ENCODE measurements around the gene LRRIQ3. TPM values are rescaled to one million over a fixed set of nuclear protein-coding genes. Genes with fewer than 3 reads are reported as not detected.

LRRIQ3 gene
- total and polyA plus RNA-seq, 3 donors from 2014 or later, result 12.6 to 36.2 (median 23.1) TPM

GRCh38 chr1:74222701-74223100 lies 24.7 kb upstream of the LRRIQ3 start:
- Histone ChIP-seq H3K27ac (no peak overlapping the region), H3K36me3 (ENCODE audit: low read depth, missing control alignments) (no peaks in the 10 kb centered on the region), H3K9me3 (no peaks in the 10 kb centered on the region), H3K27me3 (no peaks in the 10 kb centered on the region), H3K4me1 (no peaks in the 10 kb centered on the region), H3K4me3 (no peak overlapping the region)
- no peak for DNase-seq
- 95 to 98% methylated on average over 5 of the region's 5 CpGs for WGBS, 2 donors
- intact Hi-C loops (cut with DNase I; ENCODE audit: low total_unique reads), result no loop called here
- TF ChIP-seq CTCF (IDR thresholded peaks at IDR 0.05) (no peak), POLR2A (IDR thresholded peaks at IDR 0.05) (no peak)

GRCh38 chr1:74215229-74215628 lies 17.3 kb upstream of the LRRIQ3 start:
- Histone ChIP-seq H3K9me3 (no peaks in the 10 kb centered on the region), H3K4me1 (no peaks in the 10 kb centered on the region), H3K27ac (no peak overlapping the region), H3K4me3 (no peak overlapping the region), H3K27me3 (no peaks in the 10 kb centered on the region), H3K36me3 (ENCODE audit: low read depth, missing control alignments) (no peaks in the 10 kb centered on the region)
- TF ChIP-seq CTCF (IDR thresholded peaks at IDR 0.05) (no peak), POLR2A (IDR thresholded peaks at IDR 0.05) (no peak)
- intact Hi-C loops (cut with DNase I; ENCODE audit: low total_unique reads), result no loop called here
- DNase-seq, result no peak
- 90 to 94% methylated on average over 1 of the region's 1 CpG for WGBS, 2 donors

GRCh38 chr1:74205266-74205665 lies 7.3 kb upstream of the LRRIQ3 start:
- Histone ChIP-seq H3K27ac (no peak overlapping the region), H3K4me1 (no peaks in the 10 kb centered on the region), H3K27me3 (no peaks in the 10 kb centered on the region), H3K9me3 (no peaks in the 10 kb centered on the region), H3K36me3 (ENCODE audit: low read depth, missing control alignments) (no peaks in the 10 kb centered on the region), H3K4me3 (no peak overlapping the region)
- 88 to 91% methylated on average over 2 of the region's 2 CpGs for WGBS, 2 donors
- DNase-seq, result no peak
- TF ChIP-seq CTCF (IDR thresholded peaks at IDR 0.05), result no peak
- TF ChIP-seq POLR2A (IDR thresholded peaks at IDR 0.05), result no peak
- intact Hi-C loops (cut with DNase I; ENCODE audit: low total_unique reads), result no loop called here

GRCh38 chr1:74199504-74199903 lies 1.5 kb upstream of the LRRIQ3 start:
- no peak overlapping the region for H3K4me3 ChIP-seq

More at GRCh38 chr1:74199504-74199903, 1.5 kb upstream of the LRRIQ3 start:
- Histone ChIP-seq H3K27ac (no peak overlapping the region), H3K27me3 (no peaks in the 10 kb centered on the region), H3K4me1 (no peaks in the 10 kb centered on the region), H3K9me3 (no peaks in the 10 kb centered on the region), H3K36me3 (ENCODE audit: low read depth, missing control alignments) (no peaks in the 10 kb centered on the region)
- TF ChIP-seq POLR2A (IDR thresholded peaks at IDR 0.05) (no peak), CTCF (IDR thresholded peaks at IDR 0.05) (no peak)
- intact Hi-C loops (cut with DNase I; ENCODE audit: low total_unique reads), result no loop called here
- 64 to 69% methylated on average over 5 of the region's 5 CpGs for WGBS, 2 donors
- DNase-seq, result no peak

All from testis (tissue), 3 donors.